ENCODE results near the gene MRTFB.
A peak's percentile ranks its signal among the peaks of the same experiment; 100 is the strongest.

Gene MRTFB

DNA sequence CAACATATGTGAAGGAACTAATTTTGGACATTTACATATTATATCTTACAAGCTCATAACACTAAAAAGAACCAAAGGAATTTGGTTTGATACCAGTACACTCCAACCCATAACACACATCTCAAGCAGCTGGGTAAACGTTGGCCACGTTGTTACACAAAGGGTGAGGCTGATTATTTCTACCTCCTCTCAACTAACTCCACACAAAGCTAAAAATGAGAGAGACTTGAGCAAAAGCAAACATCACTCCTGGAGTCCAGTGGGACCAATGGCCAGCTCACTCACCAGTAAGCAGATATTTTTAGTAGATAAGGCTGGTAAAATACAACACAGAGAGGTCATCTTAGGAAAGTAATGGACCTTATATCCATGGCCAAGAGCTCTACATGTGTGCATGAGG, 207.6 kb downstream of the MRTFB start:
- no peak for DNase-seq (ENCODE audit: low read depth)
- TF ChIP-seq, protein P1, sequence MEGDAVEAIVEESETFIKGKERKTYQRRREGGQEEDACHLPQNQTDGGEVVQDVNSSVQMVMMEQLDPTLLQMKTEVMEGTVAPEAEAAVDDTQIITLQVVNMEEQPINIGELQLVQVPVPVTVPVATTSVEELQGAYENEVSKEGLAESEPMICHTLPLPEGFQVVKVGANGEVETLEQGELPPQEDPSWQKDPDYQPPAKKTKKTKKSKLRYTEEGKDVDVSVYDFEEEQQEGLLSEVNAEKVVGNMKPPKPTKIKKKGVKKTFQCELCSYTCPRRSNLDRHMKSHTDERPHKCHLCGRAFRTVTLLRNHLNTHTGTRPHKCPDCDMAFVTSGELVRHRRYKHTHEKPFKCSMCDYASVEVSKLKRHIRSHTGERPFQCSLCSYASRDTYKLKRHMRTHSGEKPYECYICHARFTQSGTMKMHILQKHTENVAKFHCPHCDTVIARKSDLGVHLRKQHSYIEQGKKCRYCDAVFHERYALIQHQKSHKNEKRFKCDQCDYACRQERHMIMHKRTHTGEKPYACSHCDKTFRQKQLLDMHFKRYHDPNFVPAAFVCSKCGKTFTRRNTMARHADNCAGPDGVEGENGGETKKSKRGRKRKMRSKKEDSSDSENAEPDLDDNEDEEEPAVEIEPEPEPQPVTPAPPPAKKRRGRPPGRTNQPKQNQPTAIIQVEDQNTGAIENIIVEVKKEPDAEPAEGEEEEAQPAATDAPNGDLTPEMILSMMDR (IDR thresholded peaks at IDR 0.05; ENCODE audit: control insufficient read depth, insufficient read depth, low read depth, low read length, missing control alignments) = no peak
- no peak overlapping the region for H3K4me3 ChIP-seq (ENCODE audit: control insufficient read depth, low read depth, low read length)

DNA sequence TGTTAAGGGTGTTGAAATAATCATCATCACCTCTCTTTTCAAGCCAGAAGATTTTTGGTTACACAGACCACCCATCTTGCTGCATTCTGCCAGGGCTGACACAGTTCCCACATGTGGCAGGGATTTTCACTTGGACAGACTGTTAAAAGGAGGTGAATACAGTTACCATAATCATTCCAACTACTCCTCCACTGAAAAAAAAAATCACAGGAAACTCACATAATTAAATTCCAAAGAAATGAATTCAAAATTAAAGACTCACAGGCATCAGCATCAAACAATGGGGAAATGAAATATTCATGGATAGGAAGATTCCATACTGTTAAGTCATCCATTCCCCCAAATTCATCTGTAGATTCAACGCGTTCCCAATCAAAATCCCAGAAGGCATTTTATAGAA, 209.4 kb downstream of the MRTFB start:
- DNase-seq (ENCODE audit: low read depth) = no peak

DNA sequence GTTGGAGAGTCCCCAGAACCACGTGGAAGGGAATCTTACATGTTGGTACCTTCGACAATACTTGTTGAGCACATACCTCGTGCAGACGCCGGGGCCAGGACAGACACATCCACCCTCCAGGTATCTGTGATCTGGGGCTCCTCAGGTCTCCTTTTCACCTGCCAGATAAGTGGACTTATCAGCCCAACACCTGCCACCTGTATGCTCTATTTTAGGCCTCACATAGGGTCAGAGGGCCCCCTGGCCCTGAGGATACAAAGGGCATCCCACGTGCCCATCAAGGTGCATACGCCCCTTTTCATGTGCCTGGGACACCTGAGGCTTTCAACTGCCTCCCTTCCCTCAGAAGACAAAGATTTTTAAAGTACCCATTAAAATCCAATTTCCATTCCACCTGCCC, 212.7 kb downstream of the MRTFB start:
- TF ChIP-seq, protein P1 (IDR thresholded peaks at IDR 0.05; ENCODE audit: control insufficient read depth, insufficient read depth, low read depth, low read length, missing control alignments) = no peak
- H3K4me3 ChIP-seq (ENCODE audit: control insufficient read depth, low read depth, low read length) = no peak overlapping the region
- no peak for DNase-seq (ENCODE audit: low read depth)

More for the DNA sequence above, 209.4 kb downstream of the MRTFB start:
- TF ChIP-seq, protein P1 (IDR thresholded peaks at IDR 0.05; ENCODE audit: control insufficient read depth, insufficient read depth, low read depth, low read length, missing control alignments) = no peak
- no peak overlapping the region for H3K4me3 ChIP-seq (ENCODE audit: control insufficient read depth, low read depth, low read length)

DNA sequence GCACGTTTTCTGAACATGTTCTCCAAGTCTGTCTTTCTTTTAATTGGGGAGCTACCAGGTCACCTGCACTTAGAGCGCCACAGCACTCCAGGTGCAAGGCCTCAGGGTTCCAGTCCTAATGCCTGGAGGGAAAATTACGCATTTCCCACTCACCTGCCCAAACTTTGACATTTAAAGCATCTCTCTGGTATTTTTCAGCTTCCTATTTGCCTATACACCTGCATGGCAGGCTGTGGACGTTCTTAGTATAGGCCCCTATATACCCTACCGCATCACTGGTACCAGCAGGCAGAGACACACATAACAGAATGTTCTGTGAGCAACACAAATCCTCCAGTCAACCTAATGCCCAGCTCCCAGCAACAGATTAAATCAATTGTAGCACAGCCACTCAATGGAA, 213.3 kb downstream of the MRTFB start:
- TF ChIP-seq, protein P1 (IDR thresholded peaks at IDR 0.05; ENCODE audit: control insufficient read depth, insufficient read depth, low read depth, low read length, missing control alignments) = no peak
- DNase-seq (ENCODE audit: low read depth) = no peak
- no peak overlapping the region for H3K4me3 ChIP-seq (ENCODE audit: control insufficient read depth, low read depth, low read length)

DNA sequence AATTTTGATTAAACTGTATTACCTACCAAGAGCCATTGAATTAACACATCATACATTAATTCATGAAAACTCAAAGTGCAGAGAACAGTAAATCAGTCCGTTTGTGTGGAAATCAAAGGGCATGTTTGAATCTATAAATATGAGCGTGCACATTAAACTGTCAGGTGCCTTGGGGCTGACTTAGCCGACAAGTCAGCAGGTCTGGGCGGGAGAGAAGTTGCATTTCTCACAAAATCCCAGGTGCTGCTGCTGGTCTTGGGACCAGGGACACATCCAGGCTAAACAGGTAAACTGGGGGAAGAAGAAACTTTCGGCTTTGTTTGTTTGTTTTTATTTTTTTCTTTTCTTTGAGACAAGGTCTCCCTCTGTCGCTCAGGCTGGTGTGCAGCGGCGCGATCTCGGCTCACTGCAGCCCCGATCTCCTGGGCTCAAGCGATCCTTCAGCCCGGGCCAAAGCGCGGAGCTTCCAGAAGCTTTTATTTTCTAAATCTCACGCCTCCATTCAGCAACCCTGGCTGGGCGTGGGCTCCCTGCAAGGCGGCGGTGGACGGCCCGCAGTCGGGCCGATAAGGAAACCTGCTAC, 213.9 kb downstream of the MRTFB start:
- H3K4me3 ChIP-seq (ENCODE audit: control insufficient read depth, low read depth, low read length) = peak overlapping the region; percentile 77
- TF ChIP-seq, protein P1 (IDR thresholded peaks at IDR 0.05; ENCODE audit: control insufficient read depth, insufficient read depth, low read depth, low read length, missing control alignments) = peak; percentile 42
- DNase-seq (ENCODE audit: low read depth) = peak; percentile 23

DNA sequence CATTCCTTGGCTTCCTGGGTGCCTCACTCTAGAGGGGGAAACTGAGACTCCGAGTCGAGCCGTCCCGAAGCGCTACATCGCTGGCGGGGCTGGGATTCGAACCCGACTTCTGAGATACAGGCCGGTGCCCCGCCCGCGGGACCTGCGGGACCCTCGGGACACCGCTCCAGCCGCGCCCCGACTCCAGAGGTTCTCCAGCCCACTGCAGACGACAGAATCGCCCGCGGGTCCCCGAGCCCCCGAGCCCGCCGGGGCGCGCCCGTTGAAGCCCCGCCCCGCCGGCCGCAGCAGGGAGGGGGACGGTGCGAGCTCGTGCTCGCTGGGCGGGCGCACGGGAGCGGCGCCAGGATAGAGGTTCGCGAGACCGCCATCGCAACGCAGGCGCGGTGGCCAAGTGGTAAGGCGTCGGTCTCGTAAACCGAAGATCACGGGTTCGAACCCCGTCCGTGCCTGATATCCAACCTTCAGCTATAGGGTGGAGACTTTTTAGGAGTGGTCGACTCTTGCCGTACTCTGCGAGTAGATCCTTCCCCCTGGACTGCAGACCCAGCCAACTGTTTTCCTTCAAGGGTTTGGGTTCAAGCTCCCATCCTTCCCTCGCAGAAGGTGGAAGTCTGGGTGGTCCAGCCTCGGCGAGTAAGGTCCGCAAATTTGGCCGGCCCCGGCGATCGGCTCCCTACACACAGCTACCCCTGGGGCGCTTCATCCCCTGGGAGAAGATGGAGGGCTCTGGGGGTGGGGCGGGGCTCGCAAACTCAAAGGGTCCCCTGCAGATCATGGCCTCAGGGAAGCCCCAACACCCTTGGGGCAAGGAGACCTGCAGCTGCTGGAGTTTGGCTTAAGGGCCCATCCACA, 214.6 kb downstream of the MRTFB start:
- TF ChIP-seq, protein P1 (IDR thresholded peaks at IDR 0.05; ENCODE audit: control insufficient read depth, insufficient read depth, low read depth, low read length, missing control alignments) = no peak
- H3K4me3 ChIP-seq (ENCODE audit: control insufficient read depth, low read depth, low read length) = peak overlapping the region; percentile 77
- peak; percentile 83 for DNase-seq (ENCODE audit: low read depth)
